ENCODE data around the gene FHIP1B.
"Not testable (repeated sequence)": the region's sequence is repeated elsewhere in the genome, so short reads cannot be mapped to it uniquely, and the experiment has no call there.

The FHIP1B gene

GRCh38 chr11:6251990-6252473 lies 17.6 kb upstream of the FHIP1B start:
- TF ChIP-seq CTCF (IDR thresholded peaks at IDR 0.05; ENCODE audit: low read depth, low read length, missing control alignments) = no peak
- in situ Hi-C loops (cut with HindIII; ENCODE audit: low sequenced_read_pairs) = loop anchor here (10.0 kb wide), 1 partner anchor 93 kb away; no protein-coding TSS in a partner anchor
- no peak for DNase-seq (ENCODE audit: low read depth)
- no peak overlapping the region for H3K4me3 ChIP-seq (ENCODE audit: low read depth, low read length)

DNA sequence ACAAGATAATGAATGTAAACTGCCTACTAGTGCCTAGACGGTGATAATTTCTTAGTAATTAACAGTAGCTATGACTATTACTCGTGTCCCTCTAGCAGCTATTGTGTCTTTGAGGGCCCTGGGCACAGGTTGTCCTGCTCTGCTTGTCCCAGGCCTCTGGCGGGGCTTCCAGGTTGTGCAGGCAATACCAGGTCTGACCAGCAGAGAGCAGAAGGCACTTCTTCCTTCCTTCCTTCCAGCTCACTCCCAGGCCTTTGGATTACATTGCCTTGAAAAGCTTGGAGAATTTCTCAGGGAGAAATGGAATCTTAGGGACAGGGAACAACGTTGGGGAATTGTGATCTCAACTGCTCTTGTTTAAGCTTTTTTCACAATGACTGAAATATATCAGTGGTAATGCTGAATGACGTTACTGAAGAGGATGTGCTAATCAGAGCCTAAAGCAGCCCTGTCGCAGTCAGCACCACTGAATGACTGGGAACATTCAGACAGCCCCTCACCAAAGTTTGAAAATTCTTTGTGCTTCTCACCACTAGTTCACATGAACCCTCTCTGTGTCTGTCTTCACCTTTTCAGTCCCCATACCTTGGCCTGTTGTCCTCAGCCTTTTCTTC lies 16.8 kb upstream of the FHIP1B start:
- H3K4me3 ChIP-seq (ENCODE audit: low read depth, low read length) = no peak overlapping the region
- in situ Hi-C loops (cut with HindIII; ENCODE audit: low sequenced_read_pairs) = loop anchor here (10.0 kb wide), 1 partner anchor 94 kb away; no protein-coding TSS in a partner anchor
- TF ChIP-seq CTCF (IDR thresholded peaks at IDR 0.05; ENCODE audit: low read depth, low read length, missing control alignments) = peak; percentile 97
- peak; percentile 50 for DNase-seq (ENCODE audit: low read depth)

DNA sequence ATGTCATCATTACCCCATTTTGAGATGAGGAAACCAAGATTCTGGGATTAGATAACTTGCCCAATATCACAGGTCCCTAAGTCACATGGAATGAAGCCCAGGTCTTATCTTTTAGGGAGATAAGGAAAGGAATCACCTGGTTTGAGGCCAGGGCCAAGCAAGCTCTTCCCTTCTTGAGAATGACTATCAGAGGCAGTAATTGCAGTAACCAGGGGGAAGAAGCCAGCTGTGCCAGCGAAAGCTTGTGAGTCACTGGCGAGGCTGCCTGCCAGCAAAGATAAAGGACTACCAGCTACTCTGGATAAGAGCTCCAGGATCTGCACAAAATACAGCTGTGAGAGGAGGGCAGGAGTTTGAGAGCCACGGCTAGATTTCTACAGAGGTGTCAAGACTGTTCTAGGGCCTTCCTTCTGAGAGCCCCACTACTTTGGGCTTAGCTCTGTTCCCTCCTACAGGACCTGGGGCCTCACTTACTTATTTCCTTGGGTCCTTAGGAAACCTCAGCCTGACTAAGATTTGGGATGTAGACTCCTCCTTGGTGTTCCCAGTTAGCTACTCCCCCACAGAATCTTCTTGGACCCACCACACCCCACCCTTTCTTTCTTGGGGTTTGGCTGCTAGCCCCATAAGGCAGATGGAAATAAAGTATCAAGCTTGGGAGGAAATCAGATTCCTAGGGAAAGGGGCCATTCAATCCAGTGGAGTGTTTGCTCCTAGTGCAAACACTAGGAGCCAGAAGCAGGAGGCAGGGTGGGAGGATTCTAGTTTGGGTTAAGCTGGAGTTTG lies 15.5 kb upstream of the FHIP1B start:
- H3K4me3 ChIP-seq (ENCODE audit: low read depth, low read length) = no peak overlapping the region
- in situ Hi-C loops (cut with HindIII; ENCODE audit: low sequenced_read_pairs) = loop anchor here (10.0 kb wide), 1 partner anchor 95 kb away; no protein-coding TSS in a partner anchor
- no peak for TF ChIP-seq CTCF (IDR thresholded peaks at IDR 0.05; ENCODE audit: low read depth, low read length, missing control alignments)
- DNase-seq (ENCODE audit: low read depth) = peak; percentile 31

DNA sequence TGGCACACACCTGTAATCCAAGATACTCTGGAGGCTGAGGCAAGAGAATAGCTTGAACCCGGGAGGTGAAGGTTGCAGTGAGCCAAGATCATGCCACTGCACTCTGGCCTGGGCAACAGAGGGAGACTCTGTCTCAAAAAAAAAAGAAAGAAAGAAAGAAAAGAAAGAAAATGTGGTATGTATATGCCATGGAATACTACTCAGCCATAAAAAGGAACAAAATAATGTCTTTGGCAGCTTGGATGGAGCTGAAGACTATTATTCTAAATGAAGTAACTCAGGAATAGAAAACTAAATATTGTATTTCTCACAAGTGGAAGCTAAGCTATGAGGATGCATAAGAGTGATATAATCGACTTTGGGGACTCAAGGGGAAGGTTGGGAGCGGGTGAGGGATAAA lies 14.5 kb upstream of the FHIP1B start:
- in situ Hi-C loops (cut with HindIII; ENCODE audit: low sequenced_read_pairs); H3K4me3 ChIP-seq (ENCODE audit: low read depth, low read length); DNase-seq (ENCODE audit: low read depth): not testable (repeated sequence)

- TF ChIP-seq CTCF (IDR thresholded peaks at IDR 0.05; ENCODE audit: low read depth, low read length, missing control alignments) = no peak
- no peak for DNase-seq (ENCODE audit: low read depth)
- no peak overlapping the region for H3K4me3 ChIP-seq (ENCODE audit: low read depth, low read length)
- in situ Hi-C loops (cut with HindIII; ENCODE audit: low sequenced_read_pairs) = no loop called here
Measured at GRCh38 chr11:6248248-6248647, 13.8 kb upstream of the FHIP1B start.

DNA sequence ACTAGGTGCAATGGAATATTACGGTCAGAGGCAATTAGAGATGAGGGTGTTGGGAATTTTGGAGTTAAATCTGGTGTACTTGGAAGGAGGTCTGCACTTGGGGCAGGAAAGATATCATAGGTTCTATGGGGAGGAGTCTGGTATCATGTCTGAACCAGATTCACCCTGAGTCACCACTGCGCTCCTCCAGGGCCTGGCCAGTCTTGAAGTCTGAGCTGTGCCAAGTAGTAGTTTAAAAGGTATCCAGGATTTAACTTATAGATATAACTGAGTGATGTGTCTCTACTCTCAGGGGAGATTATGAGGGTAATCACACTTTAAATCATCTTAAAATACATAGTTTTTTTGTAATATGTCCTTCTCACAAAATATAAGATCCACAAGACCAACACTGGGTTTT lies 11.1 kb upstream of the FHIP1B start:
- no peak for TF ChIP-seq CTCF (IDR thresholded peaks at IDR 0.05; ENCODE audit: low read depth, low read length, missing control alignments)
- no peak overlapping the region for H3K4me3 ChIP-seq (ENCODE audit: low read depth, low read length)

GRCh38 chr11:6241316-6241715 lies 6.9 kb upstream of the FHIP1B start:
- no peak for TF ChIP-seq CTCF (IDR thresholded peaks at IDR 0.05; ENCODE audit: low read depth, low read length, missing control alignments)
- no peak for DNase-seq (ENCODE audit: low read depth)
- no peak overlapping the region for H3K4me3 ChIP-seq (ENCODE audit: low read depth, low read length)
- in situ Hi-C loops (cut with HindIII; ENCODE audit: low sequenced_read_pairs) = no loop called here

More for the DNA sequence above, 11.1 kb upstream of the FHIP1B start:
- DNase-seq (ENCODE audit: low read depth) = no peak
- in situ Hi-C loops (cut with HindIII; ENCODE audit: low sequenced_read_pairs) = no loop called here
